Activated CD4-positive, CD25-positive, alpha-beta regulatory T cell treated with anti-CD3 and anti-CD28 coated beads, Interleukin-2, amount 50 U/mL, for 72 hours (primary cell): ENCODE results near the gene BASP1.
A peak's percentile ranks its signal among the peaks of the same experiment; 100 is the strongest.

Source experiments
- DNase-seq: peaks from one replicate; pipeline ENCODE4 v3.0.0; 2021

BASP1 gene

DNA sequence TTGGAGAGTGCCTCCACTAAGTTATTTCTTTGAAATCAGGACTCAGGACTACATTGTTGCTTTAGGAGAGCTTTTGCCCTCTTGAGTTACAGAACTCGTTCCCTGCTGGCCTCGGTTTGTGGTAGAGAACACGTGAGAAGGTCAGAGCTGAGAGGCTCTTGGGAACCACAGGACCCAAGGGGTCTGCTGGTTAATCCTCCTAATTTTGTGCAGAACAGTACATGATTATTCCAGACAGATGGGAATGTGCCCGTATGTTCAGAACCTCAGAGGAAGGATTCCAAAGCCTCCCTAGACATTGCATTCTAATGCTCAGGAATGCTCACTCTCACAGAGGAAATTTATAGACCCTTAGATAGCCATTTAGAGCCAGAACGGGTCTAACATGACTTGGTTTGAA is 25.2 kb upstream of the BASP1 start:
- no peak for DNase-seq

DNA sequence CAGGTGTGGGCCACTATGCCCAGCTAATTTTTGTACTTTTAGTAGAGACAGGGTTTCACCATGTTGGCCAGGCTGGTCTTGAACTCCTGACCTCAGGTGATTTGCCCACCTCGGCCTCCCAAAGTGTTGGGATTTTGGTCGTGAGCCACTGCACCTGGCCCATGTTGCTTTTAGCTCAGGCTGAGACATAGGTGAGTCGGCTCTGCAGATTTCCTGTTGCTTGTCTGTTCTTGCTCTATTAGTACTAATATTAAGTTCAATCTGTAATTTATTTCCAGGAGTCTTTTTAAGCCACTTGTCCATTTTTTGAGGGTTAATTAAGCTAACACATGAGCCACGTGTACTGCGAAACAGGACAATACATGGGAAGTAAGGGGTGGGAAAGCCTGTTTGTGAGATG is 21.4 kb upstream of the BASP1 start:
- DNase-seq: no peak

DNA sequence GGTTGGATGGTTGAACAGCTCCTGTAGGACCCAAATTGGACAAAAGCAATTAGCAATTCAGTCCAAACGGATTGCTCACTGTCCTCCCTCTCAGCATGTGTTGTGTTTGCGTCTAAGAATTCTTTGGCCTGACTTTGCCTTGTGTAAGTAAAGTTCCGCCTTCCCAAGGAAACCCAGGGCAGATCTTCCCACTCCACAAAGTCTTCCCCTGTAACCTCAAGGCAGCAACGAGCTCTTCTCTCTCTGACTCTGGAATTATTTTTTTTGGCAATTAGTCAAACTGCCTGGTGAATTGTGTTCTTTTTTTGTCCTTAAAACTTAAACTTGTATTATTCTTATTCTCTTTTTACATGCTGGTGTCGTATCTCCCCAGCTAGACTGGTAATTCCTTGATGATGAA is 20.7 kb upstream of the BASP1 start:
- no peak for DNase-seq

DNA sequence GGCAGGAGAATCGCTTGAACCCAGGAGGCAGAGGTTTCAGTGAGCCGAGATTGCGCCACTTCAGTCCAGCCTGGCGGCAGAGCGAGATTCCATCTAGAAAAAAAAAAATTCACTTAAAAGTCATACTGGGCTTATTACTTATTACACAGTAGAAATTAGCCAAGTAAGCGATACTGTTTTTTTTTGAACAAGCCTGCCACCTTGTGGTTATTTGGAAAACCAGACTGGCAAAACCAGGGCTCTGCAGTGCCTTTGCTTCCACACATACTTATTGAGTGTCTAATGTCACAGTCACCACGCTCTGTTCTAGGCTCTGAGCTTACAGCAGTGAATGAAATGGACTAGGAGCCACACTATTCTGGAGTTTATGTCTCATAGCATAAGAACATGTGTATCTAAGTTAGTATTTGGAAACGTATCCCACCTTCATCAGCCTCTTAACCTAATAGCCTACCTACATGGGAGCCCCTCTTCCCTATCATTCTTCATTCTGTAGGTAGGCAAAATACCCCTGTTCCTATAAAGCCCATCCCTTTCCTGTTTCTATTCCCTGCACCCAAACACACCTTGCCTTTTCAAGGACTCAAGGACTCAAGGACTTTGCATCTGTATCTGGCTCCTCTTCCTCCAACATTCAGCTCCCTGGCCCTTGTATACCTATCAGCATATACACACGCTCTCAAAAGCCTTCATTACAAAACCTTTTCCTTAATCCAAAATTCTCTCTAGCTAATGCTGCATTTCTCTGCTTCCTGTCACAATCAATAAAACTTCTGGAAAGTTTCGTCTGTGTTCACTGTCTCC is 13.9 kb upstream of the BASP1 start:
- no peak for DNase-seq

DNA sequence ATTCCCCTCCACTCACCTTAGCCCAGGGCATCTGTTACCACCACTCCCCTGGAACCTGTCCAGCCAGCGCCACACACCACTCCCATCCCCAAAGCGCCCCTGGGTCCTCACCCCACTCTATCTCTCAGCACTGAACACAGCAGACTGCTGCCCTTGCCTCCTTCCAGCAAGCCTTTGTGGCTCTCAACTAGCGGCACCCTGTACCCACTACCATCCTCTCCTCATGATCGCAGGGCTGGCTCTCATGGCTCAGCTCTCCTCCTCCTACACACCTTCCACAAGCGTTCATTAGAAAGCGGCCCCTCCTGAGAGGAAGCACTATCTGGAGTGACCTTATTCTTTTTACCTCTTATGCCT is 13.3 kb upstream of the BASP1 start:
- DNase-seq: no peak

DNA sequence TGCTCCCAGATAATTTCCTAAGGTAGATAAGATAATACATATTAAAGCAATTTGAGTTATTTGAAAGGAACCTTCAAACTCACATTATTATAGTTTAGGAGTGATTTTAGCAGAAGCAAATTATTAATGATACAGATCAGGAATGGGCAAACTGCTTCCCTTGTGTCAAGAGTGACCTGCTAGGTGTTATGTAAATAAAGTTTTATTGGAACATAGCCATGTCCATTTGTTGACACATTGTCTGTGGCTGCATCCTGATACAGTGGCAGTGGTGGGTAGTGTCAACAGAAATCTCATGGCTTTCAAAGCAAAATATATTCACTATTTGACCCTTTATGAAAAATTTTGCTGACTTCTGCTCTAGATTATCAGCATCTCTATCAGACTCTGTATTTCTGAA is 11.4 kb upstream of the BASP1 start:
- DNase-seq: no peak

DNA sequence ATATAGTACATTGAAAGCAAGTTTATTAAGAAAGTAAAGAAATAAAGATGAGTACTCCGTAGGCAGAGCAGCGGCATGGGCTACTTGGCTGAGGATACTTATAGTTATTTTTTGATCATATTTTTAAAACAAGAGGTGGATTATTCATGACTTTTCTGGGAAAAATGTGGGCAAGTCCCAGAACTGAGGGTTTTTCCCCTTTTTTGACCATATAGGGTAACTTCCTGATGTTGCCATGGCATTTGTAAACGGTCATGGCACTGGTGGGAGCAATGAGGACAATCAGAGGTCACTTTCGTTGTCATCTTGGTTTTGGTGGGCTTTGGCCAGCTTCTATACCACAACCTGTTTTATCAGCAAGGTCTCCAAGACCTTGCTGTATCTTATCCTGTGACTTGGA is 5.2 kb upstream of the BASP1 start:
- no peak for DNase-seq

DNA sequence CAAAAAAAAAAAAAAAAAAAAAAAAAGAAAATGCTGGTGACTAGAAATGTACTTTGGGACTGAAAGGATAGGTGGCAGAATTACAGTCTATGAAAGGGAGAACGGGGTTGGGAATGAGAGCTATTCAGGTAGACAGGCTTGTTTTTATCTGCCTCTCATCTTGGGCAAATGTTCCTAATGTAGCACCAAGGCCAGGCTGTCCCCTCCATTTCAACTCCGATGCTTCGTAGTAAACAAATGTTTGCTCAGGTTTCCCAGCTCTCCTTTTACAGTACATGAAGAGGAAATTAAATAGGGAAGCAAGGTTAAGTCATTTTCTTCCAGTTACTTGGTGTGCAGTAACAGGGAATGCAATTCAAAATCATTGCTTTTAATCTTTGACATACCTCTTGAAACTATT is 4.4 kb upstream of the BASP1 start:
- DNase-seq: no peak

DNA sequence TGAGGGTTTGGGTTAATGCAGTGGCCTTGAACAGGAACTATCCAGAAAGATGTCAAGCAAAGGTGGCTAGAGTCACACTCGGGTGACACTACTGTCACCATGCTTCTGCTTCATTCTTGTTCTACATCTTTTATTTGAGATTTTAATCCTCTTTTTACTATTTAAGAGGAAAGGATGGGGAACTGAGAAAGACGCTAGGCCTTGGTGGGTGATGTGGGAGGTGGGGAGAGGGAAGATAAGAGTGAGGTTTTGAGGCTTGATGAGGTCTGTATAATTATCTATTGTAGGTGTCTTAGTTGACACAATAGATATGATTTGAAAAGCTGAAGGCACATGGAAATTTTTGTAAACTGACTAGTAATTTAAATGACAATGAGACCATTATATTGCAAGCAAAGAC is 3.5 kb upstream of the BASP1 start:
- DNase-seq: no peak

DNA sequence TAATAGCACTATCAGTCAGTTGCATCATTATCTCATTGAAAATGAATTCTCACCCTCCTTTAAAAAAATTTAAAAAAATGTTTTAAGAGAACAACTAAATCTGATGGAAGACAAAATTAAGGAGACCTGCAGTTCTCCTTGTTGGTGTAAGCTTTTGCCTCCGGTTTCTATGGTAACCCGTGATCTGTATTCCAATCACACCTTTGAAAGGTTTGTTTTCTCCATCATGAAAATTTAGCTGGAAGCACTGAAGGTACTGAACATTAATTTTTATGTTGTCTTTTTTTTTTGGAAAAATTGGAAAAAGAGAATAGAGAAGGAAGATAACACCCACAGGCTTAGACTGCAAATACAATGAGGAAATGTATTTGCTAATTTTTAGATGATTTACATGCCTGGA is 2.5 kb upstream of the BASP1 start:
- DNase-seq: no peak

DNA sequence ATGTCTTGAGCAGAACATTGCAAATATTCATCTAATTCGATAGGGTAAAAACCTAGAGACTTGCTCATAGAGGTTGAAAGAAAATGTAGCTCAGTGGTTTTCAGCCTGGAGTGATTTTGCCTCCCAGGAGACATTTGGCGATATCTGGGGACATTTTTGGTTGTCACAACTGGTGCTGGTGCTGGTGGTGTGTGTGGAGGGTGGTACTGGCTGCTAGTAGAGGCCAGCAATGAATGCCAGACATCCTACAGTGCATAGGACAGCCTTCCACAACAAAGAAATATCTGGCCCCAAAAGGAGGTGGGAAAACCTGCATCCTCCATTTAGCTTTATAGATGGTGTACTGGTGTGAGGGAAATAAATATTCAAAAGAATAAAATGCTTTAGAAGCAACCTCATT is 2.1 kb upstream of the BASP1 start:
- DNase-seq: no peak

DNA sequence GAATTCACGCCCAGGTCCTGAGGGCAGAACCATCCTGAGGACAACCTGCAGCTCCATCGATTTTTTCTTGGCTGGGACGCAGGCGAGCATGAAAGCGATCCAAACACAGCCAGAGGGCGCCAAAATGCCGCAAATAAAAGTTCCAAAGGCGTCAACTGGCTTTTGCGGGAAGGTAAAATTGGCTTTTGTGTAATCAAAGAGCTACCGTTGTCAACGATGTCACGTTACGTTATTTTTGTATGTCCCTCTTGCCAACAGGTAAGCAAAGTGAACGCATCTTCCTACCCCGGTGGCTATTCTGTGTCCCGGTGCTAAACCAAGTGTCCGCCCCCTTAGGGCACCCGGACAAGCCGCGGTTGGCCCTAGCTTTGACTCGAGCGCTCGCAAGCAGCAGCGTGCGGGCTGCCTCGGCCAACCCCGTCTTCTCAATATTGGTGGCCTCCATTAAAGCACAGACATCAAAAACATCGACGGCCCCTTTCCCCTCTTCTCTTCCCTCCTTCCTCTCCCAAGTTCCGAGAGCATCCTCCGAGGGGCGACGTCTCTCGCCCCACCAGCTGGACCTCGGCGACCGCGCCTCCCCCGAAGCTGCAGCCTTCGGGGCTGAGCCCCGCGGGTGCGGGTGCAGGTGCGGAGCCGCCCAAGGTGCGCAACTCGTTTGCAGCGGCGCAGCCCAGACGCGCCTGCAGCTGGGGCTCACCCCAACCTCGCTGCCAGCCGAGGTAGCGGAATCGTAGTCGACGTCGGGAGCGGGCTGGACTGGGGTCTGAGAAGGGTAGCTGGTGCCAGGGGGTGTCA is 1.1 kb upstream of the BASP1 start:
- DNase-seq: peak; percentile 35

DNA sequence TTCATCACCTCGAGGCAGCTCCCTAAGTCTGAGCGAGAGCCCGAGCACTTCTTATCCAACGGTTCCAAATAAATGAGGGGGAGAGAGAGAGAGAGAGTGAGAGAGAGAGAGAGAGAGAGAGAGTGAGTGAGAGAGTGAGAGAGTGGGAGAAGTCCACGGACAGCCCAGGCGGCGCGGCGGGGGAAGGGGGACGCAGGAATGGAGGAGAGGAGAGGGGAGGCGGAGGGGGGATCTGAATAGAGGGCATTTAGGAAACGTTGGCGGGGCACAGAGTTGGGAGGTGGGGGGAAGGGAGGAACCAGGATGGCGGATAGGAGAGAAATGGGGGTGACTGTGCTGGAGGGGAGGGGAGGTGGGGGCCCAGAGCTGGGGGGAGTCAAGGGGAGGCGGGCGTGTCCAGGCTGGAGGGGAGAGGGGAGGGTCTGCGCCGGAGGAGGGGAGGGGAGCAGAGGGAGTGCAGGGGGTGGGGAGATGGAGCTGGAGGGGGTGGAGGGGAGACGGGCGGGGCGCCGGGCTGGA is 398 bp upstream of the BASP1 start:
- DNase-seq: no peak

DNA sequence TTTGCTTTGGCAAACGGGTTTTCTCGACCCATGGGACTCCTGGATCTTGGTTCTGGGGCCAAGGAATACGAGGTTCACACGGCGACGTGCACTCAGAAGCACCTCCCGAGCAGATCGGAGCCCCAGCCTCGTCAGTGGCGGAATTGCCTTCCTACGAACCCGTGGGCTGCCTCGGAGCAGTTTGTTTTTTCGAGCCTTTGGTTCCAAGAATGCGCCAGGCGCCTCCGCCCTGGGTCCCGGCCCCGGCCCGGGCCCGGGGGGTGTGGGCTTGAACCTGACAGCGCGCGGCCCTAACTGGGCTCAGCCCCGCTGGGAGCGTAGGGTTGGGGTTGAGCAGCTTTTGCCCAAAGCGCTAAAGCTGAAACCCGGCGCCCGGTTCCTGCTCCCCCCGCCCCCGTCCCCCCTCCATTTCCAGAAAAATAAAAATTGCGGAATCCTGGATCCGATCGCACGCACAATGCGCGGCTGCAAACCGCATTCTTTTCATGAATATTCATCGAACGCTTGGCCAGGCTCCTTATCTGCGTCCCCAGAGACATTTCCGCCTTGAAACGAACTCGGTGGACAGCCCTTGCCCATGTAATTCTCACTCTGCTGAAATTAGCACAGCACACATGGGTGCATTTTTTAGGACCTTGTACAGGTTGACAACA is 1.0 kb downstream of the BASP1 start:
- no peak for DNase-seq

DNA sequence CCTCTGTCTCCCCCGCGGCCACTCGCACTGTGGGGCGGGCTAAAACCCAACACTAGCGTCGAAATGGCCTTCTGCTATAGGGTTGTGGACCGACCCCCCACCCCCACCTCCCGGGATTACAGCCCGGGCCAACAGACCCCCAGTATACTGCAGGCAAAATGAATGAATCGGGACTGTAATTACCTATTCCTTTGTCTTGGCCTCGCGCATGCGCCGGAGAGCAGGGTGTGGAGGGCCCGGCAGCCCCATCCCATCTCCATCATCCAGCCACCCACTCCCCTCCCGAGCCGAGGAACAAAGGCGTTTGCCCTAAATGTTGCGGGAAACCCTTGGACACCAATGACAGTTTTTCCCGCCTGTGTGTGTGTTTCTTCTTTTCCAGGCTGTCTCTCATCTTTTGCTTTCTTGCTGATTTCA is 1.6 kb downstream of the BASP1 start:
- DNase-seq: no peak

DNA sequence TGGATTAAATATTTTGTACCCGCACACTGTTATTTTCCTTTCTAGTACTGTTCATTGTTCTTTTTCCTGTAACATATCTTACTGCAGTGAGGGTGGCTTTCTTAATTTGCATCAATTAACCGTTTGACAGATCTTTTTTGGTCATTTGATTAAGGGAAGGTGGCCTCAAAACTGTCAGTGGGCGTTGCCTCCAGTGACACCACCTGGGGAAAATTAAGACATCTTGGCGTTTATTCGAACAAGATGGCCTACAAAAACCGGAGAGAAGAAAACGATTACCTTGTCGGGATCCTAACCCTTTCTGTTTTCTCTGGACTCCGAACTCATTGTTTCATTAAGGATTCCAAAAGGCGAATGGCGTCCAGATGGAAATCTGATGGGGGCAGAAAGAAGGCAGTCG is 2.0 kb downstream of the BASP1 start:
- no peak for DNase-seq

DNA sequence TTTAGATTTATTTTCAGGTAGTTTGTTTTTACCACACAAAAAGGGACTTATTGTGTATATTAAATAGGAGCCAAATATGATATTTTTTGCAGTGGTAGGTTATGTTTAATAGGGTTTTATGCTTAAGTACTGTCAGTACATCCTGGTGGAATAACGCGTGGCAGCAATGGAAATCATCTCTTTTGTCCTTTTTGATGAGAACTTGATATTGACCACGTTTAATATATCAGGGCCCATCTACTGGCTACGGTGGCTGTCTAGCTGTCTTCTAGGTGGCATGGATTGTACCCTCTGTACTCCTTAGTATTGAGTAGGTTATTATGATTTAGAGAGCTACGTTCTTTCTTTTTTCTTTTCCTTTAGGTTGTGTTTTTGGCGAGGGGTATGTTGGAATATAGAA is 2.6 kb downstream of the BASP1 start:
- no peak for DNase-seq

DNA sequence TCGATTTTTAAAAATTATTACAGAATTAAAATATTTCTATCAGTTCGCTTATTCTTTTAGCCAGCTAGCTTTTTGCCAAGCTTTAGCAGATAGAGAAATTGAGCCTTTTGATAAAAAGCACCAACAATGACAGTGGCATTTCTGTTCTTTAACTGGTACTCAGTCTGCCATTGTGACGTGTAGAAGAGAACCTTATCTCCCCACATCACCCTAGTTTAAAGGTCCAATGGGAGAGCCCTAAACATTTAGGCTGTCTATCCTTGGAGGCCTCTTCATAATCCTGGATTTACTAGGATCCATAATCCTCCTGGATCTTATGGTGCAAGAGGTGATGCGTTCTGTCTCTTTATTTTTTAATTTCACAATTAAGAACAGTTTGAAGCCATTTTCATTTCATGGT is 3.0 kb downstream of the BASP1 start:
- DNase-seq: no peak

DNA sequence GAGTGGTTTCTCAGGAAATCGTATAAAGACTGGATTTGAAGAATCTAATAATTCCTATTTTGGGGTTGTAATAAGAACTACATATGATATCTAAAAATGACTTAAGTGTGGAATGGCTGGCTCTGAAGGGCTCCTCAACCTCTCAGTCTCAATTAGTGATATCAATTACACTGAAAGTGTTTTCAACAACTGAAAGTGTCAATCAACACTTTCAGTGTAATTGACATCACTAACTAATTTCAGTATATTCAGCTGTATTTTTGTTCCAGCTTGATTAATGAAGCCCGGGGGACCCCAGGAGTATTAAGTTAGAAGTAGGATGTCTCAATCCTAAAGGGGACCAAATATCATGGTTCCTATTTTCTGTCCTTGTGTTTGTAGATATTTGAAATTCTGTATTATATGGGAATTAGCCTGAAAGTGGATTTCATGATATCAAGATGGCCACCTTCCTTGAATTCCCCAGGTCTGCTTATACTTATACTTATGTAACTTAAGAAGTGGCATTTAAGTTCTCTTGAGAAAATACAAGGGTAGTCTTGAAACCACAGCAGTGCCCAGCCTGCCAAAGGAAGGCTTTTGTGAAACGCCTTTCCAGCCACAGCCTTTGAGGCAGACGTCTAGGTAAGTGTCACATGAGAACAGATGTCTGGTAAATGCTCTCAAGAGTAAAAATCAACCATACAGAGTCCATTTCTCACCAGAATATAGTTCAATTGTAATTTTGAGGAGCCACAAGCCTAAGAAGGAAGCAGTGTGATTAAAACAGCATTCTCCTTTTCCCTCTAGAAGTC is 4.6 kb downstream of the BASP1 start:
- DNase-seq: no peak

DNA sequence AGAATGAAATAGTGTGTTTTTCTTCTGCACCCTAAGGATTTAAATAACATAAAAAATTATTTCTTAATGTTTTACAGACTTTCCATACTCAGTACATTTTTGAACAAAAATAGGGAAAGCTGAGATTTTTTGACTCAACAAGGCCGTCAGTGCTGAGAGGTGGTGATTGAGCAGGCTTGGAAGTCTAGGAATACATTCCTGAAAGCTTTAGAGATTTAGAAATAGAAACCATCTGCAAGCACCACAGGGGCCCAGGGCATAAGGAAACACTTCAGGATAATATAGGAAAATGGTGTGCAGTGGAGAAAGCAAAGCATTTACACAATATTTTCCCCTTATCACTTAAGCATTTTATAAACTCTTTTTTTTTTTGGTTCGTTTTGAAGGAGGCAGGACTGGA is 5.2 kb downstream of the BASP1 start:
- DNase-seq: no peak

DNA sequence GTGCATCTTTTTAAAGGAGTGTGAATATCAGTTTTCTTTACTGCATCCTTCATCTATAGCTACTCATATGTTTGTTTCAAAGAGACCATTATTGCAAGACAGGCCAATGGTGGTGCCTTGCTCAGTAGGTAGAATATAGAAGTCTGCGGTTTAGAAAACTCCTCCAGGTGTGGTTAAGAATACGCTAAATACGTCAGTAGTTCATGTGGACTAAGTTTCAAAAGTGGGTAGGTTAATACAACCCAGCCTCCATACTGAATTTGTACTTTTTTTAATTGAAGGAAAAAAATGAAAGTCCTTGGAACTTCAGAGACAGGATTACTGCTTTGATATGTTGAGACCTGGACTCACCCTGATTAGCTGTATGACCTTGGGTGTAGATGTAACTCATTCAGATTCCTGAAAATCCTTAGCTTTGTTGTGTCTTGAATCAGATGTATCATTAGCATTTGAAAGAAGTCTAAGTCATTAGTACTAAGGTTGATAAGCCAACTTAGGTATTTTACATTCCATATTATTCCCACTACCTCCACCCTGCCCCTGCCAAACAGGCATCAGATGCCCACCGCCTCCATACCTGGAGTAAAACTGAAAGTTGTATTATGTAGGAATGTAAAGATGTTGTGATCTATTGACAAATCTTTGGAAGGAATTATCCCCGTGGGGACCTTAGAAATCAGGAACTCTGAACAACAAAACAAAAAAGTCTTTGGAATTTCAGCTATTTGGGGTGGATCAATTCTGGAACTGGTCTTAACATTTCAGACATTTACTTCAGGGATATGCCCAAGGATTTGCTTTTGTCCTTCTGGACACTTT is 6.1 kb downstream of the BASP1 start:
- DNase-seq: no peak

DNA sequence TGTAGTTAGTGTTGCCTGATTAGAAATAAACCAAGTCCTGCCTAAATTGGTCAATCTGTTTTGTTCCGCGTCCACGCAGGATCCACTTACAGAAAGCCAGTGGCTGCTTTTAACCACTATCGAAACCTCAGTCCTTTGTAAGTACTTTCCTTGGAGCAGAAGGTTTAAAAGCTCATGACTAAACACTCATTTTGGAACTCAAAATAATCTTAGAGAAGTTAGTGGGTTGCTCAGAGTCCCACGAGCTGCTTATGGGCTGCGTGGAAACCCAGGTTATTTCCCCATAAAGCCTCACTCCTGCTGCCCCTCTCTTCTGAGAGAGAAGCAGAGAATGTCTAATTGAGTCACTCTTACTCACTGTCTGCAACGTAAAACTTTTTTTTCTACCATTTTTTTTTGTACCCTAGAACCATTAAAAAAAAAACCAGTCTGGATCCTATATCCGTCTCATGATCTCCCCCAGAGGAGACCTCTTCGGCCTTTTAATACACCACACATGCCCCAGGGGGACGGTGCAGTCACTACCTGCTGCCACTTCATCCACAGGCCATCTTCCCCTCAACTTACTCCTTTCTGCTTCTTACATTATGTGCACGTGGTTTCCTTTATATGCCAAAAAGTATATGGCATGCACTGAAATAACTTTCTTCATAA is 7.6 kb downstream of the BASP1 start:
- no peak for DNase-seq
